ENCODE data around the gene ADCY9.

The ADCY9 gene

GRCh38 chr16:4064950-4065352, 51.3 kb downstream of the ADCY9 start:
- no peak for DNase-seq (ENCODE audit: low read depth in 1 of 2, low spot score in 1 of 2)
- Histone ChIP-seq H3K27ac (replicated peaks) (no peak overlapping the region), H3K27me3 (ENCODE audit: insufficient read depth, poor library complexity, severe bottlenecking) (no peaks in the 10 kb centered on the region), H3K4me3 (replicated peaks; ENCODE audit: insufficient read depth, low read length) (no peak overlapping the region)
- TF ChIP-seq GABPA (IDR thresholded peaks at IDR 0.05; ENCODE audit: low read depth) (no peak), CTCF (IDR thresholded peaks at IDR 0.05; ENCODE audit: insufficient read depth, low read length) (no peak), POLR2AphosphoS5 (IDR thresholded peaks at IDR 0.05; ENCODE audit: low read depth) (no peak), SPI1 (IDR thresholded peaks at IDR 0.05; ENCODE audit: borderline replicate concordance, low read depth) (no peak)
- TF ChIP-seq, protein P1, sequence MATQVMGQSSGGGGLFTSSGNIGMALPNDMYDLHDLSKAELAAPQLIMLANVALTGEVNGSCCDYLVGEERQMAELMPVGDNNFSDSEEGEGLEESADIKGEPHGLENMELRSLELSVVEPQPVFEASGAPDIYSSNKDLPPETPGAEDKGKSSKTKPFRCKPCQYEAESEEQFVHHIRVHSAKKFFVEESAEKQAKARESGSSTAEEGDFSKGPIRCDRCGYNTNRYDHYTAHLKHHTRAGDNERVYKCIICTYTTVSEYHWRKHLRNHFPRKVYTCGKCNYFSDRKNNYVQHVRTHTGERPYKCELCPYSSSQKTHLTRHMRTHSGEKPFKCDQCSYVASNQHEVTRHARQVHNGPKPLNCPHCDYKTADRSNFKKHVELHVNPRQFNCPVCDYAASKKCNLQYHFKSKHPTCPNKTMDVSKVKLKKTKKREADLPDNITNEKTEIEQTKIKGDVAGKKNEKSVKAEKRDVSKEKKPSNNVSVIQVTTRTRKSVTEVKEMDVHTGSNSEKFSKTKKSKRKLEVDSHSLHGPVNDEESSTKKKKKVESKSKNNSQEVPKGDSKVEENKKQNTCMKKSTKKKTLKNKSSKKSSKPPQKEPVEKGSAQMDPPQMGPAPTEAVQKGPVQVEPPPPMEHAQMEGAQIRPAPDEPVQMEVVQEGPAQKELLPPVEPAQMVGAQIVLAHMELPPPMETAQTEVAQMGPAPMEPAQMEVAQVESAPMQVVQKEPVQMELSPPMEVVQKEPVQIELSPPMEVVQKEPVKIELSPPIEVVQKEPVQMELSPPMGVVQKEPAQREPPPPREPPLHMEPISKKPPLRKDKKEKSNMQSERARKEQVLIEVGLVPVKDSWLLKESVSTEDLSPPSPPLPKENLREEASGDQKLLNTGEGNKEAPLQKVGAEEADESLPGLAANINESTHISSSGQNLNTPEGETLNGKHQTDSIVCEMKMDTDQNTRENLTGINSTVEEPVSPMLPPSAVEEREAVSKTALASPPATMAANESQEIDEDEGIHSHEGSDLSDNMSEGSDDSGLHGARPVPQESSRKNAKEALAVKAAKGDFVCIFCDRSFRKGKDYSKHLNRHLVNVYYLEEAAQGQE (IDR thresholded peaks at IDR 0.05; ENCODE audit: insufficient replicate concordance, low read depth) = no peak

DNA sequence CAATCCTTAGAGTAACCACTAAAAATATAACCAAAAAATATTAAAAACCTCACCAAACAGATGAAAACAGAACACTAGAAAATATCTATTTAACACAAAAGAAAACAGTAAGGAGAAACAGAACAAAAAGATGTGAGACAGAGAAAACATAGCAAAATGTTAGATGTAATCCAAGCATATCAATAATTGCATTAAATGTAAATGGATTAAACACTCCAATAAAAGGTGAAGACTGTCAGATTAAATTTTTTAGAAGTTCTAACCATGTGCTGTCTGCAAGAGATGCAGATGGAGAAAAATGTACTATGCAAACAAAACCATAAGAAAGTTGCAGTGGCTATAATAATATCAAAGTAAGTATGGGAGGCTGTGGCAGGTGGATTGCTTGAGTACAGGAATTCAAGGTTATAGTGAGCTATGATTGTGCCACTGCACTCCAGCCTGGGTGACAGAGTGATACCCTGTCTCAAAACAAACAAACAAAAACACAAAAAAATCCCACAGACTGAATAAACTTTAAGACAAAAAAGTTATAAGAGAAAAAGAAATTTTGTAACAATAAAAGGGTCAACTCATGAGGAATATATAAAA, 53.9 kb downstream of the ADCY9 start:
- no peak overlapping the region for H3K4me3 ChIP-seq (replicated peaks; ENCODE audit: insufficient read depth, low read length)
- no peak for TF ChIP-seq GABPA (IDR thresholded peaks at IDR 0.05; ENCODE audit: low read depth)
- no peak for TF ChIP-seq CTCF (IDR thresholded peaks at IDR 0.05; ENCODE audit: insufficient read depth, low read length)
- TF ChIP-seq, protein P1 (IDR thresholded peaks at IDR 0.05; ENCODE audit: insufficient replicate concordance, low read depth) = no peak
- no peak for TF ChIP-seq POLR2AphosphoS5 (IDR thresholded peaks at IDR 0.05; ENCODE audit: low read depth)
- no peak for TF ChIP-seq SPI1 (IDR thresholded peaks at IDR 0.05; ENCODE audit: borderline replicate concordance, low read depth)
- no peak for DNase-seq (ENCODE audit: low read depth in 1 of 2, low spot score in 1 of 2)
- H3K27me3 ChIP-seq (ENCODE audit: insufficient read depth, poor library complexity, severe bottlenecking) = no peaks in the 10 kb centered on the region
- no peak overlapping the region for H3K27ac ChIP-seq (replicated peaks)

DNA sequence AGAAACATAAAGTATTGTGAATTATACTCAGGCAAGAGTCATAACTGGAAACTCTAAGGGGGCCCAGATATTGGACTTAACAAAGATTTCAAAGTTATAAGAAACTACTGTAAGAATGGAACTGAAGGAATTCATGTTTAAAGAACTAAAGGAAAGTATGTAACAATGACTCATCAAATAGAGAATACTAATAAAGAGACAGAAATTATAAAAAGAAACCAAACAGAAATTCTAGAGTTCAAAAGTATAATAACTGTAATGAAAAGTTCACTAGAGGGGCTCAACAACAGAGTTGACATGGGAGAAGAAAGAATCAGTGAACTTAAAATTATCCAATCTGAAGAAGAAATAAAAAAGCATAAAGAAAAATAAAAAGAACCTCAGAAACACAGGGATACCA, 55.4 kb downstream of the ADCY9 start:
- no peak for DNase-seq (ENCODE audit: low read depth in 1 of 2, low spot score in 1 of 2)
- Histone ChIP-seq H3K27me3 (ENCODE audit: insufficient read depth, poor library complexity, severe bottlenecking) (no peaks in the 10 kb centered on the region), H3K27ac (replicated peaks) (no peak overlapping the region), H3K4me3 (replicated peaks; ENCODE audit: insufficient read depth, low read length) (no peak overlapping the region)
- TF ChIP-seq SPI1 (IDR thresholded peaks at IDR 0.05; ENCODE audit: borderline replicate concordance, low read depth) (no peak), GABPA (IDR thresholded peaks at IDR 0.05; ENCODE audit: low read depth) (no peak), POLR2AphosphoS5 (IDR thresholded peaks at IDR 0.05; ENCODE audit: low read depth) (no peak), CTCF (IDR thresholded peaks at IDR 0.05; ENCODE audit: insufficient read depth, low read length) (no peak)
- TF ChIP-seq, protein P1 (IDR thresholded peaks at IDR 0.05; ENCODE audit: insufficient replicate concordance, low read depth) = no peak
